ENCODE measurements around the gene NAB1.
"Not testable (repeated sequence)": the region's sequence is repeated elsewhere in the genome, so short reads cannot be mapped to it uniquely, and the experiment has no call there.

Gene NAB1

GRCh38 chr2:190670182-190670946 is 21.5 kb downstream of the NAB1 start:
- no peak for DNase-seq (ENCODE audit: low read depth)

GRCh38 chr2:190674966-190675650 is 26.2 kb downstream of the NAB1 start:
- DNase-seq (ENCODE audit: low read depth) = no peak

GRCh38 chr2:190677255-190677654 is 28.4 kb downstream of the NAB1 start:
- DNase-seq (ENCODE audit: low read depth) = no peak

GRCh38 chr2:190678444-190679162 is 29.7 kb downstream of the NAB1 start:
- DNase-seq (ENCODE audit: low read depth) = no peak

- no peak for DNase-seq (ENCODE audit: low read depth)
These were observed 30.5 kb downstream of the NAB1 start for GRCh38 chr2:190679391-190679790.

GRCh38 chr2:190679813-190680591 is 31.1 kb downstream of the NAB1 start:
- peak; percentile 90 for DNase-seq (ENCODE audit: low read depth)

GRCh38 chr2:190682168-190682567 is 33.3 kb downstream of the NAB1 start:
- DNase-seq (ENCODE audit: low read depth) = peak; percentile 91

- no peak for DNase-seq (ENCODE audit: low read depth)
These were observed 34.9 kb downstream of the NAB1 start for GRCh38 chr2:190683802-190684201.

GRCh38 chr2:190684931-190685330 is 36.0 kb downstream of the NAB1 start:
- DNase-seq (ENCODE audit: low read depth) = no peak

- DNase-seq (ENCODE audit: low read depth) = no peak
These were observed 36.5 kb downstream of the NAB1 start for GRCh38 chr2:190685333-190685732.

GRCh38 chr2:190693533-190694232 is 44.8 kb downstream of the NAB1 start:
- DNase-seq (ENCODE audit: low read depth) = no peak

- no peak for DNase-seq (ENCODE audit: low read depth)
These were observed 45.6 kb downstream of the NAB1 start for GRCh38 chr2:190694479-190694878.

- DNase-seq (ENCODE audit: low read depth) = no peak
These were observed 46.9 kb downstream of the NAB1 start for GRCh38 chr2:190695739-190696138.

GRCh38 chr2:190696792-190697398 is 48.0 kb downstream of the NAB1 start:
- no peak for DNase-seq (ENCODE audit: low read depth)

GRCh38 chr2:190697421-190697820 is 48.5 kb downstream of the NAB1 start:
- no peak for DNase-seq (ENCODE audit: low read depth)

- DNase-seq (ENCODE audit: low read depth) = peak; percentile 48
These were observed 50.0 kb downstream of the NAB1 start for GRCh38 chr2:190698895-190699294.

- DNase-seq (ENCODE audit: low read depth) = no peak
These were observed 52.7 kb downstream of the NAB1 start for GRCh38 chr2:190701586-190701985.

- no peak for DNase-seq (ENCODE audit: low read depth)
These were observed 56.4 kb downstream of the NAB1 start for GRCh38 chr2:190705280-190705679.

- DNase-seq (ENCODE audit: low read depth) = no peak
These were observed 58.8 kb downstream of the NAB1 start for GRCh38 chr2:190707726-190708125.

GRCh38 chr2:190708650-190709049 is 59.8 kb downstream of the NAB1 start:
- DNase-seq (ENCODE audit: low read depth) = not testable (repeated sequence)

- DNase-seq (ENCODE audit: low read depth) = no peak
These were observed 62.2 kb downstream of the NAB1 start for GRCh38 chr2:190711069-190711468.
